Measurements from ENCODE around the gene HSPA13.

HSPA13 gene

DNA sequence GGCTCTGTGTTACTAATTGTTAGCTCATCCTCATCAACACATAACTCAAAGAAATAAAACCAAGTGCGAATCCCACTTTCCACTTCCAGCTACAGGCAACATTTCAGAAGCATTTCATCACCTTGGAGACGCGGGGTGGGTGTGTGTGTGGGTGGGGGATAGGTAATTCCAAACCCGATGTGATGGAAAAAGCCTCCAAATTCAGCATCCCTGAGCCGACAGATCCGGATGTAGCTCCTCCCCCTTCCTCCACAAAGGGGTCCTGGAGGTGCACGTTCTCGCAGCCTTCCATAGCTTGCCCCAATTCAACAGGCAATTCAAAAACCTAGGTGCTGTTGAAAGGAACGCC lies 486 bp downstream of the HSPA13 start:
- POLR2A ChIA-PET: interaction anchor here (1.0 to 2.4 kb wide), 8 partner anchors 11 to 69 kb away, joined by 3 to 8 read pairs (median 4); no protein-coding TSS in a partner anchor
- CTCF ChIA-PET: interaction anchor here (1.3 kb wide), 1 partner anchor 129 kb away, joined by 8 read pairs; no protein-coding TSS in a partner anchor
- DNase-seq (ENCODE audit: extremely low spot score): peak; percentile 53
- no peak for TF ChIP-seq FOXK2 (IDR thresholded peaks at IDR 0.05)
- no peak for TF ChIP-seq ARNT (IDR thresholded peaks at IDR 0.05)
- no peak for TF ChIP-seq SUZ12 (IDR thresholded peaks at IDR 0.05)
- TF ChIP-seq TARDBP (IDR thresholded peaks at IDR 0.05): no peak
- no peak for TF ChIP-seq HDGF (IDR thresholded peaks at IDR 0.05; ENCODE audit: borderline replicate concordance)
- TF ChIP-seq L3MBTL2 (conservative IDR thresholded peaks at IDR 0.05): no peak
- no peak for TF ChIP-seq LEF1 (IDR thresholded peaks at IDR 0.05; ENCODE audit: borderline replicate concordance)
- no peak for TF ChIP-seq FOXM1 (IDR thresholded peaks at IDR 0.05; ENCODE audit: borderline replicate concordance)
- no peak for TF ChIP-seq NFRKB (IDR thresholded peaks at IDR 0.05)
- TF ChIP-seq FOXA1 (IDR thresholded peaks at IDR 0.05): no peak
- TF ChIP-seq ELF4 (IDR thresholded peaks at IDR 0.05): no peak
- no peak for TF ChIP-seq ZNF384 (IDR thresholded peaks at IDR 0.05)
- TF ChIP-seq SP1 (IDR thresholded peaks at IDR 0.05): no peak
- TF ChIP-seq BHLHE40 (IDR thresholded peaks at IDR 0.05; ENCODE audit: borderline replicate concordance): no peak
- TF ChIP-seq, protein P1, sequence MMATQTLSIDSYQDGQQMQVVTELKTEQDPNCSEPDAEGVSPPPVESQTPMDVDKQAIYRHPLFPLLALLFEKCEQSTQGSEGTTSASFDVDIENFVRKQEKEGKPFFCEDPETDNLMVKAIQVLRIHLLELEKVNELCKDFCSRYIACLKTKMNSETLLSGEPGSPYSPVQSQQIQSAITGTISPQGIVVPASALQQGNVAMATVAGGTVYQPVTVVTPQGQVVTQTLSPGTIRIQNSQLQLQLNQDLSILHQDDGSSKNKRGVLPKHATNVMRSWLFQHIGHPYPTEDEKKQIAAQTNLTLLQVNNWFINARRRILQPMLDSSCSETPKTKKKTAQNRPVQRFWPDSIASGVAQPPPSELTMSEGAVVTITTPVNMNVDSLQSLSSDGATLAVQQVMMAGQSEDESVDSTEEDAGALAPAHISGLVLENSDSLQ (IDR thresholded peaks at IDR 0.05): no peak
- no peak for TF ChIP-seq CTBP1 (IDR thresholded peaks at IDR 0.05; ENCODE audit: borderline replicate concordance)

DNA sequence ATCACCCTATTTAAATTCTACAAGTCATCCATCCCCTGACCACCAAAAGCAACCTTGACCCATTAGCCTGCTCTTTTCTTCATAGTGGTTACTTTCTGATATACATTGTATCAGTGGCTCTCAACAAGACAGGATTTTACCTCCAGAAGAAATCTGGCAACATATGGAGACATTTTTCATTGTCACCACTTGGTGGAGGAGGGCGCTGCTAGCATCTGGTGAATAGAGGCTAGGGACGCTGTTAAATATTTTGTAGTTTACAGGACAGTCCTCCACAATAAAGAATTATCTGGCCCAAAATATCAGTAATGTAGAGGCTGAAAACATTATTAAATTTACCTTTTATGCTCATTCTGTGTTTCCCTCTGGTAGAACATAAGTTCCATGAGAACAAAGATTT lies 6.1 kb downstream of the HSPA13 start:
- DNase-seq (ENCODE audit: extremely low spot score): no peak
- no peak for TF ChIP-seq TARDBP (IDR thresholded peaks at IDR 0.05)
- TF ChIP-seq FOXA1 (IDR thresholded peaks at IDR 0.05): no peak
- TF ChIP-seq FOXM1 (IDR thresholded peaks at IDR 0.05; ENCODE audit: borderline replicate concordance): no peak
- ChIA-PET POLR2A (no interaction called here), CTCF (no interaction called here)

DNA sequence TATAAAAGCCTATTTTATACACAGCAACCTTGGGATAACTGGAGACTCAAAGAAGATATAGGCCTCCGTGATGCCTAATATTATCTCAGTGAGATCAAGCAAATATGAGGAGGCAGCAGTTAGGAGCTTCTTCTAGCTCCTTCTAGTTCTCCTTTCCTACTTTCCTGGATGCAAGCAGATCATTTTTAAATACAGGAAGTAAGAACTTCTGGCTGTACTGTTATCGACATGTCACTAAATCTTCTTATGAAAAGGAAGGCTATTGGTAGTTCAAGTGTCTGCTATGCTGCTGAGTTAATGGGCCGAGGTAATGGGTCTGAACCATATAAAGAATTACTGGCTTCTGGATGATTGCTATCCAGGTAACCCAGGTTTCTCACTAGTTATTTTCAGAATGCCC lies 15.9 kb downstream of the HSPA13 start:
- ChIA-PET POLR2A (no interaction called here), CTCF (no interaction called here)
- no peak for TF ChIP-seq SUZ12 (IDR thresholded peaks at IDR 0.05)
- no peak for TF ChIP-seq FOXM1 (IDR thresholded peaks at IDR 0.05; ENCODE audit: borderline replicate concordance)
- no peak for TF ChIP-seq CTBP1 (IDR thresholded peaks at IDR 0.05; ENCODE audit: borderline replicate concordance)
- TF ChIP-seq FOXA1 (IDR thresholded peaks at IDR 0.05): no peak
- no peak for TF ChIP-seq FOXK2 (IDR thresholded peaks at IDR 0.05)
- TF ChIP-seq SP1 (IDR thresholded peaks at IDR 0.05): no peak
- no peak for DNase-seq (ENCODE audit: extremely low spot score)

DNA sequence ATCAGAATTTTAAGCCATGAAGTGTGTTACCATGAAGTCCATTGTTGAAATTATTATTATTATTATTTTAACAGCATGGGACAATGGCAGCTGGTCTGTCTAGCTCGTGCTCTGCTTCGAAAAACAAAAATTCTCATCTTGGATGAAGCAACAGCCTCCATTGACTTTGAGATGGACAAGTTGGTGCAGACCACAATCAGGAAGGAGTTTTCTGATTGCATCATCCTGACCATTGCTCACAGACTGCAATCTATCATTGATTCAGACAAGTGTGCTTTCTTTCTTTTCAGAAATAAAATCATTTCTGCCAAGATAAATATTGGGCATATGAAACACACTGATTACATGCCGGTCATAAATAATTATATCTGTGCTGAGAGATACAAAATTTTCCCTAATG lies 21.0 kb downstream of the HSPA13 start:
- ChIA-PET CTCF (no interaction called here), POLR2A (no interaction called here)
- TF ChIP-seq L3MBTL2 (conservative IDR thresholded peaks at IDR 0.05): no peak
- DNase-seq (ENCODE audit: extremely low spot score): no peak

DNA sequence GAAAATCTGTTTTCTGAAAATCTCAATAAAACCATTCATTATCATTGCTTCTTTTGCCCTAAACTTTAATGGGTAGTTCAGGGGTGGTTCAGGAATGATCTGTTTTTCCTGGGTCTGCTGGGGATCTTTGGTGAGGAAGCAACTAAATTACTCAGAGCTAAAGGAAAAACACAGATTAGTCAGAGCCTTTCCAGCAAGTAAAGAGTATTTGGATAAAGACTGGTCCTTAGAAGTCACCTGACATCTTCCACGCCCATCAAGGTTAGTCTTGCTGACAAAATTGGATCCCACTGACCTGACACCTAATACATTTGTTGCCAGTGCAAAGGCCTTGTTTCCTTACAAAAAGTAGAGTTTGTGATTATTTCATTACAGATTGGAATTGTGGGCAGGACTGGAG lies 24.2 kb downstream of the HSPA13 start:
- ChIA-PET POLR2A (interaction anchor here (2.2 kb wide), 1 partner anchor 25 kb away, joined by 5 read pairs; no protein-coding TSS in a partner anchor), CTCF (no interaction called here)
- no peak for DNase-seq (ENCODE audit: extremely low spot score)
- no peak for TF ChIP-seq FOXA1 (IDR thresholded peaks at IDR 0.05)
- TF ChIP-seq ZNF384 (IDR thresholded peaks at IDR 0.05): no peak
- TF ChIP-seq HDGF (IDR thresholded peaks at IDR 0.05; ENCODE audit: borderline replicate concordance): no peak
- no peak for TF ChIP-seq LEF1 (IDR thresholded peaks at IDR 0.05; ENCODE audit: borderline replicate concordance)
- no peak for TF ChIP-seq CTBP1 (IDR thresholded peaks at IDR 0.05; ENCODE audit: borderline replicate concordance)

DNA sequence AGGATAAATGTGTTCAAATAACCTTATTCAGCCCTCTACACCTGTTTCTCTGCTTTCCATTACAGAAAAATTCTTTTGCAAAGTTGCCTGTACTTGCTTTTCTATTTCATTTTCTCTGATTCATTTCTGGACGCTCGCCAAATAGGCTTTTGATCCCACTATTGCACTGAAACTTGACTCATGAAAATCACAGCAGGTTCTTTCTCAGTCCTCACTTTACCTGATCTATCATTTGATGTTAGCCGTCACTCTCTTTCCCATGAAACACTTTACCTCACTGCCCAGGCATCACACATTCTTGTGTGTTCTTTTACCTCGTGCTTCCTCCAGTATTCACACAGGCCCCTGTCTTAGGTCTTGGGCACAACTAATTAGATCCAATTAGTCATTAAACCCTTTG lies 26.2 kb downstream of the HSPA13 start:
- DNase-seq (ENCODE audit: extremely low spot score): no peak
- POLR2A ChIA-PET: no interaction called here
- CTCF ChIA-PET: no interaction called here
- TF ChIP-seq BHLHE40 (IDR thresholded peaks at IDR 0.05; ENCODE audit: borderline replicate concordance) (no peak), NFRKB (IDR thresholded peaks at IDR 0.05) (no peak), SP1 (IDR thresholded peaks at IDR 0.05) (no peak), FOXM1 (IDR thresholded peaks at IDR 0.05; ENCODE audit: borderline replicate concordance) (no peak), SUZ12 (IDR thresholded peaks at IDR 0.05) (no peak), L3MBTL2 (conservative IDR thresholded peaks at IDR 0.05) (no peak), FOXA1 (IDR thresholded peaks at IDR 0.05) (no peak), LEF1 (IDR thresholded peaks at IDR 0.05; ENCODE audit: borderline replicate concordance) (no peak), TARDBP (IDR thresholded peaks at IDR 0.05) (no peak), CTBP1 (IDR thresholded peaks at IDR 0.05; ENCODE audit: borderline replicate concordance) (no peak), HDGF (IDR thresholded peaks at IDR 0.05; ENCODE audit: borderline replicate concordance) (no peak)

DNA sequence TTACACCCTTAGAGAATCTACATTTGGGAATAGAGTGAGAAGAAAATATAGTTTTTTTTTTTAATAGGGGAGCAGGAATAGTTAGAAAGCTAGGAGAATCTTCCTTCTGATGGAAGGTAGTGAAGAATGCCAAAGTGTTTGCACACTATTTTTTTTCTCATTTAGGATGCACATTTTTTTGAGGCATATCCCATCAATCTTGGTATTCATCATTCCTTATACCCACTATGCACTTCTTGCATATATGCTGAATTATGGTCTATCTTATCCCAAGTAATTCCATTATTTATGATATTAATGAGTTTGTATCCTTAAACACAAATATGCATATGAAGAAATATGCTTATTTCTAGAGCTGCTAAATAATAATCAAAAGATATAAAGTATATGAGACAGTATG lies 28.4 kb downstream of the HSPA13 start:
- TF ChIP-seq, protein P1 (IDR thresholded peaks at IDR 0.05): no peak
- TF ChIP-seq SP1 (IDR thresholded peaks at IDR 0.05): no peak
- TF ChIP-seq FOXA1 (IDR thresholded peaks at IDR 0.05): no peak
- TF ChIP-seq ELF4 (IDR thresholded peaks at IDR 0.05): no peak
- TF ChIP-seq BHLHE40 (IDR thresholded peaks at IDR 0.05; ENCODE audit: borderline replicate concordance): no peak
- TF ChIP-seq SUZ12 (IDR thresholded peaks at IDR 0.05): no peak
- TF ChIP-seq TARDBP (IDR thresholded peaks at IDR 0.05): no peak
- no peak for TF ChIP-seq FOXK2 (IDR thresholded peaks at IDR 0.05)
- no peak for TF ChIP-seq ARNT (IDR thresholded peaks at IDR 0.05)
- no peak for TF ChIP-seq ZNF384 (IDR thresholded peaks at IDR 0.05)
- no peak for DNase-seq (ENCODE audit: extremely low spot score)
- ChIA-PET POLR2A (interaction anchor here (1.4 kb wide), 1 partner anchor 29 kb away, joined by 4 read pairs; the partner anchor contains the start of gene HSPA13), CTCF (no interaction called here)

DNA sequence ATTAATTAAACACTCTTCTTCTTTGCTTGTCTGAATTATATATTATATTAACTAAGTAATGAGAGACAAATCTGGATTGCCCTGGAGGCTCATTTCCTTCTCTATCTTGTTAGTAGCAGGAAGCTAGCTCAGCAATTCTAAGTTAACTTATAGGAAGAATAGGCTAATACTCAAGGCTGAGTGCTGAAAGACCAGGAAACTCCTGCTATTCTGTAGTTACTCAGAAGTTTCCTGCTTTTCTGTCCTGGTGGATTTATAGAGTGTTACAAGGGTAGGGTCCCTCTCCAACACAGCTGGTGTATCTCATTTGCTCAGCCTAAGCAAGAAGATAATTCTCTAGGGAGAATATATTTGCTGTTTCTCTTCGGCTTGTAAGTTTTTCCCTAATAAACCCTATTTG lies 29.2 kb downstream of the HSPA13 start:
- TF ChIP-seq L3MBTL2 (conservative IDR thresholded peaks at IDR 0.05) (no peak), ZNF384 (IDR thresholded peaks at IDR 0.05) (no peak), NFRKB (IDR thresholded peaks at IDR 0.05) (no peak), FOXA1 (IDR thresholded peaks at IDR 0.05) (no peak), SP1 (IDR thresholded peaks at IDR 0.05) (no peak), TARDBP (IDR thresholded peaks at IDR 0.05) (no peak), BHLHE40 (IDR thresholded peaks at IDR 0.05; ENCODE audit: borderline replicate concordance) (no peak), LEF1 (IDR thresholded peaks at IDR 0.05; ENCODE audit: borderline replicate concordance) (no peak), CTBP1 (IDR thresholded peaks at IDR 0.05; ENCODE audit: borderline replicate concordance) (no peak), ARNT (IDR thresholded peaks at IDR 0.05) (no peak), ELF4 (IDR thresholded peaks at IDR 0.05) (no peak), FOXM1 (IDR thresholded peaks at IDR 0.05; ENCODE audit: borderline replicate concordance) (no peak), FOXK2 (IDR thresholded peaks at IDR 0.05) (no peak), SUZ12 (IDR thresholded peaks at IDR 0.05) (no peak), HDGF (IDR thresholded peaks at IDR 0.05; ENCODE audit: borderline replicate concordance) (no peak)
- TF ChIP-seq, protein P1 (IDR thresholded peaks at IDR 0.05): no peak
- CTCF ChIA-PET: no interaction called here
- POLR2A ChIA-PET: interaction anchor here (1.4 kb wide), 1 partner anchor 30 kb away, joined by 4 read pairs; the partner anchor contains the start of gene HSPA13
- DNase-seq (ENCODE audit: extremely low spot score): no peak

All from HEK293T (cell line).